RCC 7860 (cell line): ENCODE data around the gene DAB1.

Source experiments
- DNase-seq: peaks from one replicate; pipeline ENCODE4 v3.0.0-alpha.2; 2015; ENCODE audit warnings: low spot score
- FAIRE-seq: peaks from 2 replicates; lab custom pipeline; 2012; peaks lifted over from hg19 to GRCh38; lab: Jason Lieb, UNC

The DAB1 gene

GRCh38 chr1:57321776-57322175 lies 102.1 kb downstream of the DAB1 start:
- FAIRE-seq = no peak
- DNase-seq = no peak

GRCh38 chr1:57319791-57320190 lies 104.1 kb downstream of the DAB1 start:
- DNase-seq = no peak
- FAIRE-seq = no peak

GRCh38 chr1:57319165-57319564 lies 104.7 kb downstream of the DAB1 start:
- FAIRE-seq (no peak), DNase-seq (no peak)

- DNase-seq (no peak), FAIRE-seq (no peak)
Observed at GRCh38 chr1:57316861-57317260, 107.0 kb downstream of the DAB1 start.

- FAIRE-seq = no peak
- no peak for DNase-seq
Observed at GRCh38 chr1:57316291-57316690, 107.6 kb downstream of the DAB1 start.

- DNase-seq (no peak), FAIRE-seq (no peak)
Observed at GRCh38 chr1:57312869-57313268, 111.0 kb downstream of the DAB1 start.

- DNase-seq (no peak), FAIRE-seq (no peak)
Observed at GRCh38 chr1:57311411-57311810, 112.4 kb downstream of the DAB1 start.

GRCh38 chr1:57311006-57311405 lies 112.9 kb downstream of the DAB1 start:
- DNase-seq = no peak
- FAIRE-seq = no peak

GRCh38 chr1:57309630-57310029 lies 114.2 kb downstream of the DAB1 start:
- FAIRE-seq = no peak
- no peak for DNase-seq

- DNase-seq = no peak
- FAIRE-seq = no peak
Observed at GRCh38 chr1:57307392-57308170, 116.3 kb downstream of the DAB1 start.

GRCh38 chr1:57304591-57304990 lies 119.3 kb downstream of the DAB1 start:
- FAIRE-seq (no peak), DNase-seq (no peak)

- FAIRE-seq (no peak), DNase-seq (no peak)
Observed at GRCh38 chr1:57302812-57303596, 120.9 kb downstream of the DAB1 start.

GRCh38 chr1:57300186-57300585 lies 123.7 kb downstream of the DAB1 start:
- no peak for DNase-seq
- no peak for FAIRE-seq

- FAIRE-seq = no peak
- no peak for DNase-seq
Observed at GRCh38 chr1:57296726-57297250, 127.1 kb downstream of the DAB1 start.

GRCh38 chr1:57295326-57295725 lies 128.5 kb downstream of the DAB1 start:
- FAIRE-seq = no peak
- no peak for DNase-seq

- FAIRE-seq (no peak), DNase-seq (no peak)
Observed at GRCh38 chr1:57294177-57294576, 129.7 kb downstream of the DAB1 start.

- FAIRE-seq (no peak), DNase-seq (no peak)
Observed at GRCh38 chr1:57293214-57293613, 130.6 kb downstream of the DAB1 start.

- no peak for FAIRE-seq
Observed at GRCh38 chr1:57289781-57290180, 134.1 kb downstream of the DAB1 start.

GRCh38 chr1:57285992-57286391 lies 137.9 kb downstream of the DAB1 start:
- DNase-seq (no peak), FAIRE-seq (no peak)

More at GRCh38 chr1:57289781-57290180, 134.1 kb downstream of the DAB1 start:
- DNase-seq = no peak

GRCh38 chr1:57282411-57282810 lies 141.4 kb downstream of the DAB1 start:
- FAIRE-seq = no peak
- no peak for DNase-seq

- DNase-seq = no peak
- FAIRE-seq = no peak
Observed at GRCh38 chr1:57281324-57281723, 142.5 kb downstream of the DAB1 start.
